Mucosa of descending colon (tissue), 3 donors: ENCODE measurements around the gene CREG2. TPM values are rescaled to one million over a fixed set of nuclear protein-coding genes. Genes with fewer than 3 reads are reported as not detected.
A peak's percentile ranks its signal among the peaks of the same experiment; 100 is the strongest.

Experiments
- ATAC-seq: fragments of 200-7000 bp; cut with Tn5 transposase; one replicate; pipeline ENCODE4 v1.9.1; 2020; ENCODE audit warnings: mild to moderate bottlenecking, moderate library complexity
- DNase-seq, 3 donors: peaks; one replicate each; pipeline ENCODE4 v3.0.0-alpha.2; 2020
- H3K36me3 ChIP-seq: fragments of 200-600 bp; one replicate; pipeline ENCODE4 v1.8.0; 2021; ENCODE audit warnings: low read depth, mild to moderate bottlenecking
- H3K4me1 ChIP-seq: fragments of 200-600 bp; one replicate; pipeline ENCODE4 v1.8.0; 2021; ENCODE audit warnings: low read depth, mild to moderate bottlenecking
- H3K4me3 ChIP-seq: fragments of 200-600 bp; one replicate; pipeline ENCODE4 v1.8.0; 2021; ENCODE audit warnings: mild to moderate bottlenecking
- H3K9me3 ChIP-seq: fragments of 200-600 bp; one replicate; pipeline ENCODE4 v1.8.0; 2021; ENCODE audit warnings: mild to moderate bottlenecking
- CTCF ChIP-seq: fragments of 200-600 bp; IDR thresholded peaks from one replicate; pipeline ENCODE4 v1.8.0; 2022; ENCODE audit warnings: antibody characterized with exemption, mild to moderate bottlenecking
- intact Hi-C, 2 donors: fragments of 100-400 bp; cut with DNase I in 1 of 2; cut with micrococcal nuclease in 1 of 2; formaldehyde crosslinking; loops; one replicate each; pipeline versions ENCODE4 v1.11.0 to v1.11.1; 2022; cut with DNase I, micrococcal nuclease
- total RNA-seq, 3 donors: library from RNA; stranded (reverse); fragmentation: NEBNext Ultra II Directional in 2 of 3; extraction: Animal tissue kit (Norgen Biotek cat#: 25700) in 2 of 3; gene quantifications; one replicate each; pipeline versions ENCODE4 v1.2.1 to v1.2.4, GENCODE V29; 2021 to 2023
- donor health status: DM: no; HTN: no; CAD: no; lungs with moderate emphysema.
- donor health status: DM: no; HTN: no; CAD: no.
- donor health status: DM: no; HTN: yes; CAD: no.

Gene CREG2
- total RNA-seq, 3 donors from 2014 or later = 0.19 to 1.1 TPM; not detected in 1

- Histone ChIP-seq H3K9me3 (no peaks in the 10 kb centered on the region), H3K36me3 (no peaks in the 10 kb centered on the region), H3K4me1 (peaks cover 28% of the 10 kb centered on the region), H3K4me3 (peak within 1 kb of the TSS; percentile 92)
- intact Hi-C loops = no loop called here
- ATAC-seq (peak; percentile 93), DNase-seq (peak; percentile 93 to 97 (median 96))
- no peak for TF ChIP-seq CTCF
Measured at GRCh38 chr2:101308432-101309210, 78.7 kb downstream of the CREG2 start, which contains the start of gene RNF149. Gene RNF149 (minus strand): TSS chr2:101308701. CDS start chr2:101308588, 113 bp downstream.

GRCh38 chr2:101307950-101308431, 79.3 kb downstream of the CREG2 start:
- TF ChIP-seq CTCF = no peak
- DNase-seq = peak; percentile 29 to 74 (median 68)
- Histone ChIP-seq H3K4me1 (peaks cover 28% of the 10 kb centered on the region), H3K9me3 (no peaks in the 10 kb centered on the region), H3K36me3 (no peaks in the 10 kb centered on the region), H3K4me3 (peak overlapping the region; percentile 92)
- ATAC-seq = peak; percentile 38
- intact Hi-C loops = no loop called here

GRCh38 chr2:101307503-101307902, 79.8 kb downstream of the CREG2 start:
- ATAC-seq (no peak), DNase-seq (peak in 2 of 3 donors; percentile 25 to 38)
- no peak for TF ChIP-seq CTCF
- intact Hi-C loops = no loop called here
- Histone ChIP-seq H3K4me3 (peak overlapping the region; percentile 92), H3K9me3 (no peaks in the 10 kb centered on the region), H3K36me3 (no peaks in the 10 kb centered on the region), H3K4me1 (peaks cover 31% of the 10 kb centered on the region)

- DNase-seq = no peak
- H3K4me1 ChIP-seq = peaks cover 27% of the 10 kb centered on the region
- H3K9me3 ChIP-seq = no peaks in the 10 kb centered on the region
- no peak for TF ChIP-seq CTCF
- H3K4me3 ChIP-seq = no peak overlapping the region
- ATAC-seq = no peak
- intact Hi-C loops = no loop called here
- H3K36me3 ChIP-seq = no peaks in the 10 kb centered on the region
Measured at GRCh38 chr2:101306410-101306809, 80.9 kb downstream of the CREG2 start.

GRCh38 chr2:101305492-101306078, 81.7 kb downstream of the CREG2 start:
- Histone ChIP-seq H3K4me3 (no peak overlapping the region), H3K36me3 (no peaks in the 10 kb centered on the region), H3K4me1 (peaks cover 19% of the 10 kb centered on the region), H3K9me3 (no peaks in the 10 kb centered on the region)
- no peak for DNase-seq
- intact Hi-C loops = no loop called here
- TF ChIP-seq CTCF = no peak
- ATAC-seq = no peak
